GM12891 (cell line): Measurements from ENCODE around the gene ADGRL3.

Experiments
- POLR2A ChIP-seq: IDR thresholded peaks from 2 replicates; pipeline ENCODE4 v1.6.1; 2011; ENCODE audit warnings: low read depth, low read length, control low read depth
- POLR2AphosphoS5 ChIP-seq: IDR thresholded peaks from 2 replicates; pipeline ENCODE4 v1.6.1; 2011; ENCODE audit warnings: low read depth, low read length, control low read depth

GRCh38 chr4:61638591-61638990, 438.5 kb downstream of the ADGRL3 start:
- TF ChIP-seq POLR2A (no peak), POLR2AphosphoS5 (no peak)
